NCI-H1092 treated with DMSO at 0.1 percent for 48 hours (cell line): Measurements from ENCODE around the gene KRTAP10-5.
"Not testable (repeated sequence)": the region's sequence is repeated elsewhere in the genome, so short reads cannot be mapped to it uniquely, and the experiment has no call there.

Experiments
- DNase-seq: peaks from one replicate; lab custom pipeline; 2025; lab: John Stamatoyannopoulos, UW

Gene KRTAP10-5

GRCh38 chr21:44590897-44591800 is 10.7 kb upstream of the KRTAP10-5 start:
- not testable (repeated sequence) for DNase-seq

- no peak for DNase-seq
Observed at GRCh38 chr21:44590311-44590721, 9.9 kb upstream of the KRTAP10-5 start.

- DNase-seq: no peak
Observed at GRCh38 chr21:44589586-44590305, 9.3 kb upstream of the KRTAP10-5 start.

GRCh38 chr21:44589094-44589493 is 8.7 kb upstream of the KRTAP10-5 start:
- no peak for DNase-seq

GRCh38 chr21:44585892-44586291 is 5.5 kb upstream of the KRTAP10-5 start:
- DNase-seq: no peak

- no peak for DNase-seq
Observed at GRCh38 chr21:44583800-44584147, 3.4 kb upstream of the KRTAP10-5 start.

GRCh38 chr21:44583089-44583799 is 2.8 kb upstream of the KRTAP10-5 start:
- no peak for DNase-seq

- DNase-seq: no peak
Observed at GRCh38 chr21:44582055-44582454, 1.7 kb upstream of the KRTAP10-5 start.

- DNase-seq: no peak
Observed at GRCh38 chr21:44581158-44581557, 754 bp upstream of the KRTAP10-5 start.

- DNase-seq: no peak
Observed at GRCh38 chr21:44579833-44580144, 615 bp downstream of the KRTAP10-5 start.

GRCh38 chr21:44579056-44579832 is 1.2 kb downstream of the KRTAP10-5 start:
- DNase-seq: no peak

- no peak for DNase-seq
Observed at GRCh38 chr21:44578371-44579055, 1.9 kb downstream of the KRTAP10-5 start.

GRCh38 chr21:44576025-44576420 is 4.4 kb downstream of the KRTAP10-5 start:
- no peak for DNase-seq

- no peak for DNase-seq
Observed at GRCh38 chr21:44575307-44576024, 4.9 kb downstream of the KRTAP10-5 start.

- DNase-seq: no peak
Observed at GRCh38 chr21:44574457-44575306, 5.7 kb downstream of the KRTAP10-5 start.

- DNase-seq: peak; percentile 27
Observed at GRCh38 chr21:44573630-44574456, 6.6 kb downstream of the KRTAP10-5 start, which contains the start of gene KRTAP10-4. Gene KRTAP10-4, plus strand, starts transcription at chr21:44573729. Its CDS starts 30 bp downstream, at chr21:44573759.

GRCh38 chr21:44572959-44573583 is 7.3 kb downstream of the KRTAP10-5 start:
- peak; percentile 27 for DNase-seq
